Mucosa of rectum (tissue), 2 donors: Measurements from ENCODE around the gene PAMR1.

Experiments
- H3K27ac ChIP-seq, 2 donors: one replicate each; pipeline ENCODE4 v1.7.0; 2013; ENCODE audit warnings: inconsistent platforms in 2 of 2, low read depth in 2 of 2, low read length in 2 of 2
- H3K27me3 ChIP-seq, 2 donors: one replicate each; pipeline ENCODE4 v1.7.0; 2013; ENCODE audit warnings: low read length in 2 of 2; ENCODE audit not compliant: control insufficient read depth in 2 of 2, insufficient read depth in 2 of 2
- H3K36me3 ChIP-seq, 2 donors: one replicate each; pipeline ENCODE4 v1.7.0; 2013; ENCODE audit warnings: low read length in 2 of 2; ENCODE audit not compliant: control insufficient read depth in 2 of 2, insufficient read depth in 2 of 2
- H3K4me1 ChIP-seq, 2 donors: one replicate each; pipeline ENCODE4 v1.7.0; 2013; ENCODE audit warnings: low read length in 2 of 2, mild to moderate bottlenecking in 1 of 2; ENCODE audit not compliant: control insufficient read depth in 2 of 2, insufficient read depth in 2 of 2
- H3K4me3 ChIP-seq, 2 donors: one replicate each; pipeline ENCODE4 v1.7.0; 2013; ENCODE audit warnings: low read length in 2 of 2
- H3K9ac ChIP-seq, 2 donors: one replicate each; pipeline ENCODE4 v1.7.0; 2013; ENCODE audit warnings: low read length in 2 of 2, low read depth in 1 of 2, mild to moderate bottlenecking in 1 of 2
- H3K9me3 ChIP-seq, 2 donors: one replicate each; pipeline ENCODE4 v1.7.0; 2013; ENCODE audit warnings: low read length in 2 of 2; ENCODE audit not compliant: control insufficient read depth in 2 of 2
- donor health status: healthy.
- donor health status: Normal muscosa, but diverticular disease.

PAMR1 gene

DNA sequence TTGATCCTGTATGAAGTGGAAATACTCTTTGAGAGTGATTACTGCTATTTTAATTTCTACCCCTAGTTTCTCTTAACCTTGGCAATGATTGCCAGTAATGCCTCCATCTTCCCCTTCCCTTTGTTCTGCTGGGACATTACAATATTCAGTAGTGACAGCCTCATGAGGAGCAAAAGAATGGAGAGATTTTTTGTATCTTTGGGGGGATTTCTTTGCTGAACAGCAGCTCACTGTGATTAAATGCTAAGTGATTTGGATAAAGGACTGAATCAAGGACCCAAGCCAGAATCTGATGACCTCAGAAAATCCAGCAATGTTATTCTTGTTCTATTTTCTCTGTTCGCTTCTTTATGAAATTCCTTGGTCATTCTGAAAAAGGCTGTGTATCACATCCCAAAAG lies 99.1 kb downstream of the PAMR1 start:
- Histone ChIP-seq H3K27ac (no peak overlapping the region), H3K36me3 (no peaks in the 10 kb centered on the region), H3K4me3 (no peak overlapping the region), H3K9ac (no peak overlapping the region), H3K9me3 (no peaks in the 10 kb centered on the region), H3K4me1 (no peaks in the 10 kb centered on the region), H3K27me3 (peaks cover 8 to 9% of the 10 kb centered on the region in 2 donors)

DNA sequence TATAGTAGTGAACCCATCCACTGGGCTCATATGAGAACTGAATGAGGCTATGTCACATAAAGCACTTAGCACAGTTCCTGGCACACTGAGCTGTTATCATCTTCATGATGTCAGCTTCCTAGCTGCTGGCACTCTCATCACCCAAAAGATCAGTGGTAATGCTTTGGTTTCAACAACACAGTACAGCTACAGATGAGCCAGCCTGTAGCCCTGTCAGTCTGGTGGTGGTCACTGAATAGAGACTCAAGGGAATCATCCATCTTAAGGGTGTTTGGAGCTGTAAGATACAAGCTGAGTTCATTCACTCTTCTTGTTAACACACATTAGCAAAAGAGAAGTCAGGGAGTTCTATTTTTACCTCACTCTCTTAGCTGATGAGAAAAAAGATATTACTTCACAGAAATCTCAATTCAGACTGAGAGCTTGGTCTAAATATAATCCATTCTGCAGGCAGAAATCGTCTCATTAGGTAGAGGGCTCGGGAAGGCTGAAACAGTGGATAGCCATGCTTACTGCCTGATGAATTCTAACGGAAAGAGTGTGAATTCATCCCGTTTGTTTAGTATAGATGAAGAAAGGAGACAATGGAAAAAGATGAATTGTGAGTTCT lies 99.7 kb downstream of the PAMR1 start:
- no peak overlapping the region for H3K9ac ChIP-seq
- H3K9me3 ChIP-seq = no peaks in the 10 kb centered on the region
- no peaks in the 10 kb centered on the region for H3K36me3 ChIP-seq
- no peaks in the 10 kb centered on the region for H3K4me1 ChIP-seq
- peaks cover 9 to 14% of the 10 kb centered on the region in 2 donors for H3K27me3 ChIP-seq
- H3K4me3 ChIP-seq = no peak overlapping the region
- no peak overlapping the region for H3K27ac ChIP-seq

DNA sequence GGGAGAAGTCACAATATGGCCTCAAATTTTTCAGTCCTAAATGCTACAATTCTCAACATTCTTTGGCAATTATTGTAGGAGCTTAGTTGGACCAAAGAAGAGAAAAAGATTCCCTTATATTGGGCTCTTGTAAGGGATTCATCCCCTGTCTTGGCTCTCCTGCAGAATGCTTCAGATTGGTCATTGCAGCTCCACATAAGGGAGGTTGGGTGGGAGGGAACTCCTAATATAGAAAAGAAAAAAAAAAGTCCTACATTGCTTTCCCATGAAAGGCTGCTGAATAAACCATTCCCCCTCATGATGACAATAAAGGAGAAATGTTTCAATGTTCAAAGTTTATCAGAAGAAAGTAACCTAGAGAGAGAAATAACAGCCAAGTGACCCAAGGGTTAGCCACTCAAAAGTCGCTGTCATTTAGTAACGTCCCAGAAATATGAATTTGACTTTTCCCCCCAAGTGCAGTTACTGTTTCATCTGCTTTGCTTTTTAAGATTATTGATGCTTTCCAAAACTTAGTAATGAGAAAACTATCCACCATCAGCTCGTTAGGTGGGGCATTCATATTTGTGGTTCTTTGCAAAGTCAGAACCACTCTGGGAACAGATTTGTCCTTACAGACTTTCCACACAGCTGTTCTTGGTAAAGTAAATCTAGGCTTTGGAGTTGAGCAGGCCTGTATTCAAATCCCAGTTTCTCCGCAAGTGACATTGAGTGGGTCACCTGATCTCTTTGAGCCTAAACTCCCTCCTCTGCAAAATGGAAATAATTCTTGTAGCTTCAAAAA lies 101.1 kb downstream of the PAMR1 start:
- peaks cover 16 to 20% of the 10 kb centered on the region in 2 donors for H3K27me3 ChIP-seq
- no peaks in the 10 kb centered on the region for H3K9me3 ChIP-seq
- H3K4me1 ChIP-seq = no peaks in the 10 kb centered on the region
- no peak overlapping the region for H3K27ac ChIP-seq
- H3K36me3 ChIP-seq = no peaks in the 10 kb centered on the region
- H3K4me3 ChIP-seq = no peak overlapping the region
- H3K9ac ChIP-seq = no peak overlapping the region

DNA sequence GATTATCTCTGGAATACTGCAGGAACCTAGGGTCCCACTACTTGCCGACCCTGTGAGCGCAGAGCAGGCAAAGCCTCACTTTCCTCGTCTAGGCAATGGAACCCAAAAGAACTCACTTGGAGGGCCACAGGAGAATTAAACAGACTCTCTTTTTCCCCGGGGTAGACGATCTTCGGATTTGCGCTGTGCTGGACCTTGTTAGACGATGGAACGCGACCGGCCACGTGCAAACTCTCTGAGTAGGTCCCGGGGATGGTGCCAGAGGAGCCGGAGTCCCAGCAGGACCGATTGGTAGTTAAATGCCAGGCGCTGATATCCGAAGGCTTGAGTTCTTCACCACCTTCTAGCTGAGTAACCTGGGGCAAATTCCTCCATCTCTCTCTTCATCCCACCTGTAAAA lies 105.0 kb downstream of the PAMR1 start:
- H3K27ac ChIP-seq = no peak overlapping the region
- no peaks in the 10 kb centered on the region for H3K9me3 ChIP-seq
- H3K27me3 ChIP-seq = peaks cover 25 to 26% of the 10 kb centered on the region in 2 donors
- no peak overlapping the region for H3K9ac ChIP-seq
- H3K4me3 ChIP-seq = no peak overlapping the region
- no peaks in the 10 kb centered on the region for H3K36me3 ChIP-seq
- H3K4me1 ChIP-seq = no peaks in the 10 kb centered on the region

DNA sequence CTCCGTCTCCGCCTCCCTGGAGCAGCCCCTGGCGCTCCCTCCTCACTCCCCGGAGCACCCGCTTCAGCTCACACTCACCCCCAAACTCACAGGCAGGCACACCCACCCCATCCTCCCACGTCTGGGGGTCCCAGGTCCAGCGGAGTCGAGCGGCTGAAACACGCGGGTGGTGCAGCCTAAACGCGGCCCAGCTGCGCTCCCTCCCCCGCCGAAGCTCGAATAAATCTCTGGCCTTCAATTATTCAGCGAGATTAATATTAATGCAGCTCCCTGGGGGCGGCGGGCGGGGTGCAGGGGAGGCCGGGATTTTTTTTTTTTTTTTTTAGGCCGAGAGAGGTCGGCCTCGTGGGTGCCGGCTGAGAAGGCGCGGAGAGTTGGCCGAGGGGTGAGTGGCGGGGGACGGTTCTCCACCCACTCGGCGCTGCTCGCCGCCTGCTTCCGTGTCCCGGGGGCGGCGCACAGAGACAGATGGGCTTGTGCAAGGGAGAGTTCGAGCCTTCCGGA lies 105.5 kb downstream of the PAMR1 start:
- Histone ChIP-seq H3K27me3 (peaks cover 25 to 28% of the 10 kb centered on the region in 2 donors), H3K9me3 (no peaks in the 10 kb centered on the region), H3K4me1 (no peaks in the 10 kb centered on the region), H3K4me3 (no peak overlapping the region), H3K36me3 (no peaks in the 10 kb centered on the region), H3K9ac (no peak overlapping the region), H3K27ac (no peak overlapping the region)

DNA sequence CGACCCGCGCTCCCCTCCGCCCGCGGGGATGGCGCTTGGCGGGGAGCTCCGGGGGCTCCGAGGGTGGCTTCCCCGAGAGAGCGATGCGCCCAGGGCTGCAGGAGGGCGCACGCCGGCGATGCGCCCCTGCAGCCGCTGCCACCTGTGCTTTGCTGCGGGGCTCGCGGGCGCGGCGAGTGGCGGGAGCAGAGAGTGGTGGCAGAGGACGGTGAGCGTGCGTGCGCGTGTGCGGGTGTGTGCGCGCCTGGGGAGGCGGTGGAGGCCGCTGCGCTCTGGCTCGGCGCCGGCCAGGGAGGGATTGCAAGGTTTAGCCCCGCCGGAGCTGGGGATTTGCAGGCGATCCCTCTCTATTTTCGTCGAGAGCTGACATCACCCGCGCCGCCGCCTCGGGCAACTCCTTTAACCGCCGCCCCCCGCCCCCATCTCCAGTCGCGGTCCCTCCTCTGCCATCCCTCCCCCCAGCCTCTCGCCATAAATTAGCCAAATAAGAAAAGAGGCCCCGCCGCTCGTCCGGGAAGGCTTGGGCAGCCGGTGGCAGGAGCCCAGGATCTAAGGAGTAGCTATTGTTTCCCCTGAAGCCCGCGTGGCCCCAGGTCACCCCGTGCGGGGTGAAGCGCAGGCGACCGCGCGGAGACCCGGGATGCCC lies 106.1 kb downstream of the PAMR1 start, which contains the start of gene SLC1A2:
TSS of gene SLC1A2 (minus strand) at position 375 of the 646 bp plus-strand sequence. CDS start 592 bp downstream, outside the sequence.
- Histone ChIP-seq H3K27ac (no peak within 1 kb of the TSS), H3K27me3 (peaks cover 28 to 30% of the 10 kb centered on the region in 2 donors), H3K9me3 (no peaks in the 10 kb centered on the region), H3K9ac (no peak within 1 kb of the TSS), H3K4me1 (no peaks in the 10 kb centered on the region), H3K36me3 (no peaks in the 10 kb centered on the region), H3K4me3 (no peak within 1 kb of the TSS)

DNA sequence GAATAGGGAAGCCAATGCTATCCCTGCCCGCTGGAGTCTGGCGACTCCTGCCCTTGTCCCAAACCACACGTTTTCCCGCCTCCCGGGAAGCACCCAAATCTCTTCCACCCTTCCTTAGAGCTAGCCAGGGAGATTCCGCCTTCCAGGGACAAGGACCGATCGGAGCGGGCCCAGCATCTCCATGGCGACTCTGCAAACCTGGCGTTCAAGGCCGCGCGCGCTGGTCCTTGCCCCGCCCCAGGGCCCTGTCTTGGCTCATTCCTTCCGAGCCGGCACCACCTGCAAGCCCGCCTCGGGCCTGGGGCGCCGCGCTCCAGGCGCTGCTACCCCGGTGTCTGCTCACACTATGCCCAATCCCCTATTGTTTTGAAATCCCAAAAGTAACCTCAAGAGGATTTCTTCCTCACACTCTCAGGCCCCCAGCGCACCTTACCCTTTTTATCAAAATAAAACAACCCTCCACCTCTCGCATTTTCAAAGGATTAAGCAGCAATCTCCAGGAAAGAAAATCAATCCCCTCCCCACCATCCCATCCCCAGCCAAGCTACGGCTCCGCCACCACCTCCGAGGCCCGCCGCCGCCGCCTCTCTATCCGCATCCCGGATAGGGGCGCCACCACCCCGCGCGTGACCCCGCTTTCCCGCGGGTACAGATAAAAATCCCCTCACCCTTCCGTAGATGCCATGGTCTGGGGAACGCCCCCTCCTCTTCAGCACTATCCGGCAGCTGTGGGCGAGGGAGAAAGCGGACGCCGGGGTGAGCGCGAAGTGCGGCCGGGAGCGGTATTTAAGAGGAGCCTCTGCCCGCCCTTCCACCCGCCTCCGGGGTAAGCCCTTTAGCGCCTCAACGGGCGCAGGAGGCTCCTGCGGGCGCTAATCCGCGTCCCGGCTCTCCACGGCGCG lies 106.9 kb downstream of the PAMR1 start:
- Histone ChIP-seq H3K27ac (no peak overlapping the region), H3K4me3 (no peak overlapping the region), H3K9me3 (no peaks in the 10 kb centered on the region), H3K9ac (no peak overlapping the region), H3K27me3 (peaks cover 28 to 30% of the 10 kb centered on the region in 2 donors), H3K36me3 (no peaks in the 10 kb centered on the region), H3K4me1 (no peaks in the 10 kb centered on the region)

DNA sequence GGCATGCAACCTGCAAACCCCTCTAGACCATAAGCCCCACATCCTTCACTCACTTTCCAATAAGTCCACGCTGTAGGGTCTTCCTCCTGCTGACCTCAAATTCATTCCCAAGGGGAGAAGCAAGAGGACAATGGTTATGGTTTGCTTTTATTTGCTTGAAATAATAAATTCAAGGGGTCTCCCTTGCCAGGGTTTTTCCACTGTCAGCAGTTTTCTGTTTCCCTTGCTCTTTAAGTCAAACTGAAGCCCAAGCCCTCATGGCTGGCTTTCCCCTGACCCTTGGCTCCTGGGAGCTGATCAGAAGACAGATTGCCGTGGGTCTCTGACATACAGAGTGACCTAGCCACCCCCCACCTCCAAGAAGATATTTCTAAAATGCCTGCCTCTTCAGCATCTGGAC lies 109.9 kb downstream of the PAMR1 start:
- no peak overlapping the region for H3K4me3 ChIP-seq
- peaks cover 14 to 20% of the 10 kb centered on the region in 2 donors for H3K27me3 ChIP-seq
- no peak overlapping the region for H3K27ac ChIP-seq

DNA sequence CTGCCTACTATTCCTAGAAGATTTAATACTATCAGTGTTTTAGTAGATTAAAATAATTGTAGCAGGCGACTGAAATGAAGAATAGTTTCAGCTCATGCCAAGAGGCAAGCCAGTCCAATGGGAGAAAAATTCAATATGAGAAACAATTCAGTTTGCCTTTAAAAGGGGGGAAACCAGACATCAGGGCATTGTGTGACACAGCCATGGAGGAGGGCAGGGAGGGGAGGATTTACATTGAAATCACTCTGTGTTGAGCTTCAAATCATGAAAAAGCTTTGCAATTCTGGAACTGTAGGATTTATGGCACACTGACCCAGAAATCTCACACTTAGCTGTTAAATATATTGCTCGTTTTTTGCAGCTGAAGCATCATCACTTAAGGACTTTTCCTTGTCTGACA lies 110.6 kb downstream of the PAMR1 start:
- H3K9me3 ChIP-seq = no peaks in the 10 kb centered on the region
- no peak overlapping the region for H3K27ac ChIP-seq
- no peaks in the 10 kb centered on the region for H3K36me3 ChIP-seq
- H3K27me3 ChIP-seq = peaks cover 10 to 15% of the 10 kb centered on the region in 2 donors
- H3K4me1 ChIP-seq = no peaks in the 10 kb centered on the region
- no peak overlapping the region for H3K4me3 ChIP-seq
- H3K9ac ChIP-seq = no peak overlapping the region

More for the DNA sequence above, 109.9 kb downstream of the PAMR1 start:
- Histone ChIP-seq H3K36me3 (no peaks in the 10 kb centered on the region), H3K9ac (no peak overlapping the region), H3K4me1 (no peaks in the 10 kb centered on the region), H3K9me3 (no peaks in the 10 kb centered on the region)
